Measurements from ENCODE around the gene AHSP. TPM values are rescaled to one million over a fixed set of nuclear protein-coding genes. Genes with fewer than 3 reads are reported as not detected.
"Not testable (repeated sequence)": the region's sequence is repeated elsewhere in the genome, so short reads cannot be mapped to it uniquely, and the experiment has no call there.

The AHSP gene
- total RNA-seq, 2 experiments from 2014 or later: not detected

DNA sequence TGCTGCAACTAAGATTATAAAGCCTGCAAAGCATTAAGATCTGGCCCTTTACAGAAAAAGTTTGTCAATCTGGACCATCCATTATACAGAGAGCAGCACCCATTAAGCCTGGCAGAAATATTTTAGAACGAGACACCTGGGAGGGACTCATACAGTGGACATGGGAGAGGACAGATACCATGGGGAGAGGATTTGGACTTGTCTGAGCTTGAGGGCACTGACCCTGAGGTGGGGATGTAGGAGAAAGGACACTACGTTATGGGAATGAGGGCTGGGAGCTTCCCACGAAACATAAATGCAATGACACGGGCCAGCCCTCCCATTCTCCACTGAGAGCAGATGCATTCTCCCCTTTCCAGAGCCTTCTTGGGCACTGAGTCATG, 25.7 kb upstream of the AHSP start:
- Mint-ChIP-seq H3K9me3 (no peaks in the 10 kb centered on the region), H3K4me1 (ENCODE audit: low read depth) (peaks cover 32% of the 10 kb centered on the region), H3K4me3 (no peak overlapping the region), H3K36me3 (ENCODE audit: low read depth) (peaks cover 53% of the 10 kb centered on the region), H3K27me3 (no peaks in the 10 kb centered on the region), H3K27ac (no peak overlapping the region)
- Histone ChIP-seq H3K27me3 (ENCODE audit: control insufficient read depth in 1 of 2, insufficient read depth in 2 of 2, low read length in 2 of 2) (no peaks in the 10 kb centered on the region), H3K36me3 (ENCODE audit: insufficient read depth, low read length) (peaks cover 46% of the 10 kb centered on the region), H3K27ac (ENCODE audit: low read depth in 1 of 2, low read length in 2 of 2) (no peak overlapping the region), H3K4me3 (ENCODE audit: low read length) (no peak overlapping the region), H3K4me1 (ENCODE audit: insufficient read depth, low read length) (peaks cover 12% of the 10 kb centered on the region), H3K9me3 (ENCODE audit: control insufficient read depth in 1 of 2, insufficient read depth in 1 of 2, low read length in 2 of 2) (no peaks in the 10 kb centered on the region)
- ChIA-PET CTCF (no interaction called here), POLR2A (no interaction called here)
- TF ChIP-seq, protein P1, sequence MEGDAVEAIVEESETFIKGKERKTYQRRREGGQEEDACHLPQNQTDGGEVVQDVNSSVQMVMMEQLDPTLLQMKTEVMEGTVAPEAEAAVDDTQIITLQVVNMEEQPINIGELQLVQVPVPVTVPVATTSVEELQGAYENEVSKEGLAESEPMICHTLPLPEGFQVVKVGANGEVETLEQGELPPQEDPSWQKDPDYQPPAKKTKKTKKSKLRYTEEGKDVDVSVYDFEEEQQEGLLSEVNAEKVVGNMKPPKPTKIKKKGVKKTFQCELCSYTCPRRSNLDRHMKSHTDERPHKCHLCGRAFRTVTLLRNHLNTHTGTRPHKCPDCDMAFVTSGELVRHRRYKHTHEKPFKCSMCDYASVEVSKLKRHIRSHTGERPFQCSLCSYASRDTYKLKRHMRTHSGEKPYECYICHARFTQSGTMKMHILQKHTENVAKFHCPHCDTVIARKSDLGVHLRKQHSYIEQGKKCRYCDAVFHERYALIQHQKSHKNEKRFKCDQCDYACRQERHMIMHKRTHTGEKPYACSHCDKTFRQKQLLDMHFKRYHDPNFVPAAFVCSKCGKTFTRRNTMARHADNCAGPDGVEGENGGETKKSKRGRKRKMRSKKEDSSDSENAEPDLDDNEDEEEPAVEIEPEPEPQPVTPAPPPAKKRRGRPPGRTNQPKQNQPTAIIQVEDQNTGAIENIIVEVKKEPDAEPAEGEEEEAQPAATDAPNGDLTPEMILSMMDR (IDR thresholded peaks at IDR 0.05): no peak
- intact Hi-C loops (cut with DNase I, micrococcal nuclease): no loop called here
- ATAC-seq (ENCODE audit: poor library complexity) (no peak), DNase-seq (no peak)

DNA sequence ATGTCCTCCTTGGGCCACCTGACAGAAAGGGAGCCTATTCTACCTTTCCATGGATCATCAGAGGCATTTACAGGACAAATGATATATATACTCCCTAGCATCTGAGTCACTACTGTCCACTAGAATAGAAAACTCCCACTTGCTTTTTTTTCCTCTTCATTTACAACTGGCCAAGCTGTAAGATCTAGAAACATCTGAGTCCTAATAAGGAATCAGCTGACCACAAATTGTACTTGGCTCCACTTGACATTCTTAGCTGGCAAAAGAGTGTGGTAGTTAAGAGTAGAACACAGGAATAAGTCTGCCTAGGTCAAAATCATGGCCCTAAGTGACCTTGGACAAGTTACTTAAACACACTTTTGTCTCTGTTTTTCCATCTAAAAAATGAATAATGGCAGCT, 24.7 kb upstream of the AHSP start:
- no peak overlapping the region for H3K4me3 ChIP-seq (ENCODE audit: low read length)
- H3K4me1 ChIP-seq (ENCODE audit: insufficient read depth, low read length): peaks cover 21% of the 10 kb centered on the region
- ChIA-PET POLR2A (interaction anchor here (0.7 to 1.8 kb wide), 2 partner anchors 26 to 42 kb away, joined by 3 to 4 read pairs; no protein-coding TSS in a partner anchor), CTCF (no interaction called here)
- intact Hi-C loops (cut with DNase I, micrococcal nuclease): no loop called here
- DNase-seq (no peak), ATAC-seq (ENCODE audit: poor library complexity) (no peak)
- Mint-ChIP-seq H3K27me3 (no peaks in the 10 kb centered on the region), H3K27ac (no peak overlapping the region), H3K4me3 (no peak overlapping the region), H3K36me3 (ENCODE audit: low read depth) (peaks cover 50% of the 10 kb centered on the region), H3K4me1 (ENCODE audit: low read depth) (peaks cover 41% of the 10 kb centered on the region), H3K9me3 (no peaks in the 10 kb centered on the region)
- TF ChIP-seq, protein P1 (IDR thresholded peaks at IDR 0.05): no peak
- H3K27ac ChIP-seq (ENCODE audit: low read depth in 1 of 2, low read length in 2 of 2): no peak overlapping the region
- peaks cover 37% of the 10 kb centered on the region for H3K36me3 ChIP-seq (ENCODE audit: insufficient read depth, low read length)
- no peaks in the 10 kb centered on the region for H3K27me3 ChIP-seq (ENCODE audit: control insufficient read depth in 1 of 2, insufficient read depth in 2 of 2, low read length in 2 of 2)
- no peaks in the 10 kb centered on the region for H3K9me3 ChIP-seq (ENCODE audit: control insufficient read depth in 1 of 2, insufficient read depth in 1 of 2, low read length in 2 of 2)

DNA sequence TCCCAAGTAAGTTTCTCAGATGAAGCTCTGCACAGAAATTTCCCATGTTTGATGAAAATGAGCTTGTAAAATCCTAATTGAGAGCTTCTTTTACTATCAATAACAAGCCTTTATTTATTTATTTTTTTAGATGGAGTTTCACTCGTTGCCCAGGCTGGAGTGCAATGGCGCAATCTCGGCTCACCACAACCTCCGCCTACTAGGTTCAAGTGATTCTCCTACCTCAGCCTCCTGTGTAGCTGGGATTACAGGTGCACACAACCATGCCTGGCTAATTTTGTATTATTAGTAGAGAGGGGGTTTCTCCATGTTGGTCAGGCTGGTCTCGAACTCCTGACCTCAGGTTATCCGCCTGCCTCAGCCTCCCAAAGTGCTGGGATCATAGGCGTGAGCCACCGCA, 24.1 kb upstream of the AHSP start:
- POLR2A ChIA-PET: interaction anchor here (0.7 to 1.8 kb wide), 2 partner anchors 27 to 43 kb away, joined by 3 to 4 read pairs; no protein-coding TSS in a partner anchor

DNA sequence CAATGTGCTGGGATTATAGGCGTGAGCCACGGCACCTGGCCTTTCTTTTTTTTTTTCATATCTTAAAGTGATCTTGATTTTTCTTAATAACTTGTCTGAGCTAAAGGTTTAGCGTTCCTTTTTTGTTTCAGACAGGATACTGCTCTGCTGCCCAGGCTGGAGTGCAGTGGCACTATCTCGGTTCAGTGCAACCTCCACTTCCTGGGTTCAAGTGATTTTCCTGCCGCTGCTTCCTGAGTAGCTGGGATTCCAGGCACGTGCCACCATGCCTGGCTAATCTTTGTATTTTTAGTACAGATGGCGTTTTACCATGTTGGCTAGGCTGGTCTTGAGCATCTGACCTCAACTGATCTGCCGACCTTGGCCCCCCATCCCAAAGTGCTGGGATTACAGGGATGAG, 23.5 kb upstream of the AHSP start:
- DNase-seq (no peak), ATAC-seq (ENCODE audit: poor library complexity) (no peak)
- POLR2A ChIA-PET: interaction anchor here (1.8 kb wide), 1 partner anchor 43 kb away, joined by 4 read pairs; no protein-coding TSS in a partner anchor
- TF ChIP-seq, protein P1 (IDR thresholded peaks at IDR 0.05): no peak
- H3K27me3 Mint-ChIP-seq: no peaks in the 10 kb centered on the region
- no peak overlapping the region for H3K4me3 Mint-ChIP-seq
- Histone ChIP-seq H3K4me1 (ENCODE audit: insufficient read depth, low read length) (peaks cover 29% of the 10 kb centered on the region), H3K27me3 (ENCODE audit: control insufficient read depth in 1 of 2, insufficient read depth in 2 of 2, low read length in 2 of 2) (no peaks in the 10 kb centered on the region), H3K4me3 (ENCODE audit: low read length) (no peak overlapping the region), H3K9me3 (ENCODE audit: control insufficient read depth in 1 of 2, insufficient read depth in 1 of 2, low read length in 2 of 2) (no peaks in the 10 kb centered on the region), H3K36me3 (ENCODE audit: insufficient read depth, low read length) (peaks cover 26% of the 10 kb centered on the region), H3K27ac (ENCODE audit: low read depth in 1 of 2, low read length in 2 of 2) (no peak overlapping the region)
- intact Hi-C loops (cut with DNase I, micrococcal nuclease): no loop called here
- CTCF ChIA-PET: no interaction called here
- H3K36me3 Mint-ChIP-seq (ENCODE audit: low read depth): peaks cover 48% of the 10 kb centered on the region
- H3K27ac Mint-ChIP-seq: peak overlapping the region; percentile 98
- peaks cover 50% of the 10 kb centered on the region for H3K4me1 Mint-ChIP-seq (ENCODE audit: low read depth)
- H3K9me3 Mint-ChIP-seq: no peaks in the 10 kb centered on the region

More for the DNA sequence above, 24.1 kb upstream of the AHSP start:
- H3K27me3 ChIP-seq (ENCODE audit: control insufficient read depth in 1 of 2, insufficient read depth in 2 of 2, low read length in 2 of 2); ATAC-seq (ENCODE audit: poor library complexity); CTCF ChIA-PET; H3K27ac Mint-ChIP-seq; H3K4me3 ChIP-seq (ENCODE audit: low read length); H3K4me3 Mint-ChIP-seq; H3K9me3 ChIP-seq (ENCODE audit: control insufficient read depth in 1 of 2, insufficient read depth in 1 of 2, low read length in 2 of 2); H3K9me3 Mint-ChIP-seq; H3K27me3 Mint-ChIP-seq; H3K27ac ChIP-seq (ENCODE audit: low read depth in 1 of 2, low read length in 2 of 2); intact Hi-C loops (cut with DNase I, micrococcal nuclease); DNase-seq: not testable (repeated sequence)
- Histone ChIP-seq H3K36me3 (ENCODE audit: insufficient read depth, low read length) (peaks cover 32% of the 10 kb centered on the region), H3K4me1 (ENCODE audit: insufficient read depth, low read length) (peaks cover 23% of the 10 kb centered on the region)
- H3K4me1 Mint-ChIP-seq (ENCODE audit: low read depth): peaks cover 44% of the 10 kb centered on the region
- peaks cover 48% of the 10 kb centered on the region for H3K36me3 Mint-ChIP-seq (ENCODE audit: low read depth)

Data from CD4-positive, alpha-beta T cell (primary cell).